GM12878 (cell line): ENCODE measurements around the gene TBC1D19. TPM values are rescaled to one million over a fixed set of nuclear protein-coding genes. Genes with fewer than 3 reads are reported as not detected.

Experiments
- BHLHE40 ChIP-seq, 2 experiments: fragments of 450-650 bp in 1 of 2; IDR thresholded peaks; 2 replicates each; pipeline ENCODE4 v1.6.1; 2011 to 2017; ENCODE audit warnings: low read depth in 2 of 2, borderline replicate concordance in 1 of 2, improper control_type of control experiment in 1 of 2, low read length in 1 of 2, mild to moderate bottlenecking in 1 of 2
- CHD2 ChIP-seq: IDR thresholded peaks from 2 replicates; pipeline ENCODE4 v1.6.1; 2011; ENCODE audit warnings: low read depth, low read length, improper control_type of control experiment, borderline replicate concordance
- CREM ChIP-seq: IDR thresholded peaks from 2 replicates; pipeline ENCODE4 v1.6.1; 2014; ENCODE audit warnings: antibody characterized with exemption, low read depth
- CUX1 ChIP-seq: IDR thresholded peaks from 2 replicates; pipeline ENCODE4 v1.6.1; 2012; ENCODE audit warnings: improper control_type of control experiment, low read depth, low read length; ENCODE audit not compliant: insufficient replicate concordance
- EGR1 ChIP-seq, 2 experiments: IDR thresholded peaks; 1 replicate in 1 of 2; 2 replicates in 1 of 2; pipeline ENCODE4 v1.6.1; 2011 to 2012; ENCODE audit warnings: low read depth in 2 of 2, low read length in 2 of 2, borderline replicate concordance in 1 of 2, mild to moderate bottlenecking in 1 of 2, moderate library complexity in 1 of 2
- EZH2 ChIP-seq: IDR thresholded peaks from 2 replicates; pipeline ENCODE4 v1.6.1; 2012; ENCODE audit warnings: low read depth, mild to moderate bottlenecking, control low read depth, inconsistent platforms, low read length, borderline replicate concordance; ENCODE audit not compliant: control insufficient read depth
- HDAC2 ChIP-seq: fragments of 200-600 bp; sonication (generic); IDR thresholded peaks from 2 replicates; pipeline ENCODE4 v1.6.1; 2017
- HDAC6 ChIP-seq: fragments of 200-600 bp; sonication (generic); IDR thresholded peaks from one replicate; pipeline ENCODE4 v1.8.0; 2017; ENCODE audit warnings: antibody characterized with exemption; ENCODE audit not compliant: unreplicated experiment
- MEF2B ChIP-seq: fragments of 450-650 bp; IDR thresholded peaks from 2 replicates; pipeline ENCODE4 v1.6.1; 2018; ENCODE audit warnings: mild to moderate bottlenecking, moderate library complexity; ENCODE audit not compliant: partially characterized antibody, poor library complexity, severe bottlenecking
- MYB ChIP-seq: fragments of 150-350 bp; IDR thresholded peaks from 2 replicates; pipeline ENCODE4 v1.6.1; 2014; ENCODE audit warnings: mild to moderate bottlenecking, low read depth, low read length, borderline replicate concordance
- NFYB ChIP-seq: IDR thresholded peaks from 2 replicates; pipeline ENCODE4 v1.6.1; 2011; ENCODE audit warnings: low read depth, mild to moderate bottlenecking, low read length, improper control_type of control experiment, moderate library complexity; ENCODE audit not compliant: insufficient read depth
- PAX8 ChIP-seq: fragments of 450-650 bp; IDR thresholded peaks from 2 replicates; pipeline ENCODE4 v1.6.1; 2017; ENCODE audit warnings: mild to moderate bottlenecking, moderate library complexity
- POLR2AphosphoS5 ChIP-seq: IDR thresholded peaks from 2 replicates; pipeline ENCODE4 v1.6.1; 2011; ENCODE audit warnings: mild to moderate bottlenecking, low read length, inconsistent platforms
- RAD21 ChIP-seq: IDR thresholded peaks from 2 replicates; pipeline ENCODE4 v1.6.1; 2011; ENCODE audit warnings: mild to moderate bottlenecking, low read depth, low read length, moderate library complexity; ENCODE audit not compliant: insufficient read depth
- RBBP5 ChIP-seq: fragments of 200-600 bp; sonication (generic); conservative IDR thresholded peaks from 2 replicates; pipeline ENCODE4 v1.6.1; 2016
- RFX5 ChIP-seq: IDR thresholded peaks from 2 replicates; pipeline ENCODE4 v1.6.1; 2011; ENCODE audit warnings: low read depth, low read length, improper control_type of control experiment
- SIX5 ChIP-seq: IDR thresholded peaks from 2 replicates; pipeline ENCODE4 v1.6.1; 2011; ENCODE audit warnings: mild to moderate bottlenecking, low read depth, low read length, moderate library complexity; ENCODE audit not compliant: severe bottlenecking
- SREBF1 ChIP-seq: IDR thresholded peaks from 2 replicates; pipeline ENCODE4 v1.6.1; 2012; ENCODE audit warnings: mild to moderate bottlenecking, low read length
- ZNF384 ChIP-seq: IDR thresholded peaks from 2 replicates; pipeline ENCODE4 v1.6.1; 2012; ENCODE audit warnings: low read depth, mild to moderate bottlenecking, low read length, improper control_type of control experiment, borderline replicate concordance
- ZSCAN29 ChIP-seq: fragments of 450-650 bp; IDR thresholded peaks from 2 replicates; pipeline ENCODE4 v1.6.1; 2017; ENCODE audit warnings: mild to moderate bottlenecking, moderate library complexity
- ZZZ3 ChIP-seq: IDR thresholded peaks from 2 replicates; pipeline ENCODE4 v1.6.1; 2011; ENCODE audit warnings: low read depth; ENCODE audit not compliant: control insufficient read depth, insufficient read length
- polyA plus RNA-seq, 11 experiments: library from polyadenylated mRNA; depleted of rRNA in 4 of 11; unstranded in 6 of 11; stranded (reverse) in 5 of 11; fragments of >200 nt; fragmentation: Nextera tagmentation in 4 of 11; fragmentation: Illumina TruSeq in 1 of 11; extraction: Ambion mirVana in 4 of 11; extraction: Trizol in 1 of 11; gene quantifications; 1 replicate in 1 of 11; 2 replicates in 10 of 11; pipeline versions ENCODE4 v1.2.1 to v1.2.3, GENCODE V29; 2011 to 2016; ENCODE audit warnings: inconsistent platforms in 2 of 11, missing spikeins in 2 of 11, low read depth in 1 of 11
- total RNA-seq, 4 experiments: library from RNA; depleted of rRNA in 3 of 4; stranded (reverse); fragments of >200 nt in 3 of 4; fragmentation: Illumina TruSeq in 1 of 4; extraction: Trizol in 1 of 4; gene quantifications; 2 replicates each; pipeline versions ENCODE4 v1.2.1 to v1.2.3, GENCODE V29; 2013 to 2021
- TF ChIP-seq, protein P1 (sequence below), 3 experiments: IDR thresholded peaks in 2 of 3; conservative IDR thresholded peaks in 1 of 3; 2 replicates each; pipeline ENCODE4 v1.5.1; 2011; ENCODE audit warnings: low read depth in 3 of 3, low read length in 3 of 3, mild to moderate bottlenecking in 3 of 3, control low read depth in 2 of 3, moderate library complexity in 2 of 3, inconsistent platforms in 1 of 3, mixed read lengths in 1 of 3; ENCODE audit not compliant: control insufficient read depth in 2 of 3, insufficient read depth in 1 of 3; ENCODE audit errors: extremely low read depth in 1 of 3
- TF ChIP-seq, protein P2 (sequence below): IDR thresholded peaks from 2 replicates; pipeline ENCODE4 v1.6.1; 2011; ENCODE audit warnings: mild to moderate bottlenecking, low read depth, low read length, moderate library complexity; ENCODE audit not compliant: insufficient replicate concordance

TBC1D19 gene
- total and polyA plus RNA-seq, 10 of the 15 experiments (the other 5 are each of a cell fraction or from before 2014, with no cell fraction given): 0.29 to 3.9 (median 2.1) TPM

- TF ChIP-seq BHLHE40 (IDR thresholded peaks at IDR 0.05; ENCODE audit: borderline replicate concordance in 1 of 2, low read depth in 2 of 2, low read length in 1 of 2): peak; percentile 87 to 88
- TF ChIP-seq MYB: no peak
- peak; percentile 94 for TF ChIP-seq CREM
- no peak for TF ChIP-seq SIX5
- TF ChIP-seq CHD2: peak; percentile 42; the same call in 1 of the 2 replicates
- no peak for TF ChIP-seq PAX8
- peak; percentile 82 for TF ChIP-seq RFX5
- TF ChIP-seq MEF2B: peak; percentile 87
- TF ChIP-seq, protein P1, sequence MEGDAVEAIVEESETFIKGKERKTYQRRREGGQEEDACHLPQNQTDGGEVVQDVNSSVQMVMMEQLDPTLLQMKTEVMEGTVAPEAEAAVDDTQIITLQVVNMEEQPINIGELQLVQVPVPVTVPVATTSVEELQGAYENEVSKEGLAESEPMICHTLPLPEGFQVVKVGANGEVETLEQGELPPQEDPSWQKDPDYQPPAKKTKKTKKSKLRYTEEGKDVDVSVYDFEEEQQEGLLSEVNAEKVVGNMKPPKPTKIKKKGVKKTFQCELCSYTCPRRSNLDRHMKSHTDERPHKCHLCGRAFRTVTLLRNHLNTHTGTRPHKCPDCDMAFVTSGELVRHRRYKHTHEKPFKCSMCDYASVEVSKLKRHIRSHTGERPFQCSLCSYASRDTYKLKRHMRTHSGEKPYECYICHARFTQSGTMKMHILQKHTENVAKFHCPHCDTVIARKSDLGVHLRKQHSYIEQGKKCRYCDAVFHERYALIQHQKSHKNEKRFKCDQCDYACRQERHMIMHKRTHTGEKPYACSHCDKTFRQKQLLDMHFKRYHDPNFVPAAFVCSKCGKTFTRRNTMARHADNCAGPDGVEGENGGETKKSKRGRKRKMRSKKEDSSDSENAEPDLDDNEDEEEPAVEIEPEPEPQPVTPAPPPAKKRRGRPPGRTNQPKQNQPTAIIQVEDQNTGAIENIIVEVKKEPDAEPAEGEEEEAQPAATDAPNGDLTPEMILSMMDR (IDR thresholded peaks at IDR 0.05 in 2 of 3, conservative IDR thresholded peaks at IDR 0.05 in 1 of 3; ENCODE audit: control insufficient read depth in 2 of 3, extremely low read depth in 1 of 3, insufficient read depth in 1 of 3, low read depth in 3 of 3, low read length in 3 of 3): no peak
- TF ChIP-seq HDAC6: no peak
- no peak for TF ChIP-seq POLR2AphosphoS5
- TF ChIP-seq ZZZ3: no peak
- TF ChIP-seq, protein P2, sequence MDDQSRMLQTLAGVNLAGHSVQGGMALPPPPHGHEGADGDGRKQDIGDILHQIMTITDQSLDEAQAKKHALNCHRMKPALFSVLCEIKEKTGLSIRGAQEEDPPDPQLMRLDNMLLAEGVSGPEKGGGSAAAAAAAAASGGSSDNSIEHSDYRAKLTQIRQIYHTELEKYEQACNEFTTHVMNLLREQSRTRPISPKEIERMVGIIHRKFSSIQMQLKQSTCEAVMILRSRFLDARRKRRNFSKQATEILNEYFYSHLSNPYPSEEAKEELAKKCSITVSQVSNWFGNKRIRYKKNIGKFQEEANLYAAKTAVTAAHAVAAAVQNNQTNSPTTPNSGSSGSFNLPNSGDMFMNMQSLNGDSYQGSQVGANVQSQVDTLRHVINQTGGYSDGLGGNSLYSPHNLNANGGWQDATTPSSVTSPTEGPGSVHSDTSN: no peak
- TF ChIP-seq ZSCAN29: no peak
- TF ChIP-seq HDAC2: no peak
- peak; percentile 77; the same call in 1 of the 2 replicates for TF ChIP-seq SREBF1
- 0 out of 2 replicates have a peak, but pooled peaks have one; percentile 10 for TF ChIP-seq RAD21
- TF ChIP-seq ZNF384: peak; percentile 82
- no peak for TF ChIP-seq EGR1 (IDR thresholded peaks at IDR 0.05; ENCODE audit: borderline replicate concordance in 1 of 2, low read depth in 2 of 2, low read length in 2 of 2)
- no peak for TF ChIP-seq EZH2
- no peak for TF ChIP-seq CUX1
- TF ChIP-seq RBBP5: no peak
- TF ChIP-seq NFYB: no peak
These were observed 162.9 kb downstream of the TBC1D19 start (continued) for GRCh38 chr4:26746802-26747213.
